ENCODE data around the gene TCTN1. TPM values are rescaled to one million over a fixed set of nuclear protein-coding genes. Genes with fewer than 3 reads are reported as not detected.
A peak's percentile ranks its signal among the peaks of the same experiment; 100 is the strongest.

TCTN1 gene
- total and polyA plus RNA-seq, 2 of the 13 experiments (the other 11 are each of a cell fraction or from before 2014, with no cell fraction given), result 13.6 to 16.0 TPM

DNA sequence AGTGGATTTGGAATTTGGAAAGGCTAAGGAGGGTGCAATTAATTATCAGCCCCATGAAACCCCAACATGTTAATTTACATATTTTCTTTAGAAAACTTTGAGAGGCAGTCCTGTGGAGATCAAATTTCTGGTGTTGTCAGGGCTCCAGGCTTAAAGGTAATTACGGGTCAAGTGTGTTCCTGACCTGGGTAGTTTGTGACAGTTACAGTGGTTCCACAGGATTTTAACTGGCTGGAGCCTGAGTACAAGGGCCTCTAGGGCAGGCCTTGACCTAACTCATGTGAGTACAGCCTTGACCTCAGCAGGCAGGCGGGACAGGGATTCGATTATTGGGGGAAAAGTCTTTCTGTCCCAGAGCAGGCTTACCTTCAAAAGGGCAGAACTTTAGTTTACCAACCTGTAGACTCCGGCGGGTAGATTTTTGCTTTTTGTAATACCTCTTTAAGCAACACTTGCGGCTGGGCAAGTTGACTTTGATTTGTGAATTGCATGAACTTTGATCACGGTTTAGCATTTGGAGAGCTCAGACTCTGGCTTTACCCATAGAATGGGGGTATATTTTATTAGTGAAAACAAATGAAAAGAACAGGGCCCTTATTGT lies 22.4 kb upstream of the TCTN1 start (continued):
- TF ChIP-seq ZFP37 (CRISPR knock-in tag; IDR thresholded peaks at IDR 0.05; ENCODE audit: borderline replicate concordance), result no peak
- TF ChIP-seq, protein P1, sequence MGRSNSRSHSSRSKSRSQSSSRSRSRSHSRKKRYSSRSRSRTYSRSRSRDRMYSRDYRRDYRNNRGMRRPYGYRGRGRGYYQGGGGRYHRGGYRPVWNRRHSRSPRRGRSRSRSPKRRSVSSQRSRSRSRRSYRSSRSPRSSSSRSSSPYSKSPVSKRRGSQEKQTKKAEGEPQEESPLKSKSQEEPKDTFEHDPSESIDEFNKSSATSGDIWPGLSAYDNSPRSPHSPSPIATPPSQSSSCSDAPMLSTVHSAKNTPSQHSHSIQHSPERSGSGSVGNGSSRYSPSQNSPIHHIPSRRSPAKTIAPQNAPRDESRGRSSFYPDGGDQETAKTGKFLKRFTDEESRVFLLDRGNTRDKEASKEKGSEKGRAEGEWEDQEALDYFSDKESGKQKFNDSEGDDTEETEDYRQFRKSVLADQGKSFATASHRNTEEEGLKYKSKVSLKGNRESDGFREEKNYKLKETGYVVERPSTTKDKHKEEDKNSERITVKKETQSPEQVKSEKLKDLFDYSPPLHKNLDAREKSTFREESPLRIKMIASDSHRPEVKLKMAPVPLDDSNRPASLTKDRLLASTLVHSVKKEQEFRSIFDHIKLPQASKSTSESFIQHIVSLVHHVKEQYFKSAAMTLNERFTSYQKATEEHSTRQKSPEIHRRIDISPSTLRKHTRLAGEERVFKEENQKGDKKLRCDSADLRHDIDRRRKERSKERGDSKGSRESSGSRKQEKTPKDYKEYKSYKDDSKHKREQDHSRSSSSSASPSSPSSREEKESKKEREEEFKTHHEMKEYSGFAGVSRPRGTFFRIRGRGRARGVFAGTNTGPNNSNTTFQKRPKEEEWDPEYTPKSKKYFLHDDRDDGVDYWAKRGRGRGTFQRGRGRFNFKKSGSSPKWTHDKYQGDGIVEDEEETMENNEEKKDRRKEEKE (IDR thresholded peaks at IDR 0.05), result no peak

DNA sequence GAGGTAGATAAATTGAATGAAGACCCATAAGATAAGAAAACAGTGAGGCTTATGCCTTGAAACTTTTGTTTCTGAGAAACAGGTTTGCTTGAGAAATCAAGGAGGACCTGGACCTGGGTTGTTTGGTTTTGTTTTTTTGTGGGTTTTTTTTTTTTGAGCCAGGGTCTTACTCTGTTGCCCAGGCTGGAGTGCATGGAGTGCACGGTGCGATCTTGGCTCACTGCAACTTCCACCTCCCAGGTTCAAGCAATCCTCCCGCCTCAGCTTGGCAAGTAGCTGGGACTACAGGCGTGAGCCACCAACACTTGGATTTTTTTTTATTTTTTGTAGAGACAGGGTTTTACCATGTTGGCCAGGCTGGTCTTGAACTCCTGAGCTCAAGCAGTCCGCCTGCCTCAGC lies 21.9 kb upstream of the TCTN1 start:
- H3K27me3 ChIP-seq (ENCODE audit: control insufficient read depth in 1 of 2, insufficient read depth in 2 of 2, low read length in 2 of 2), result no peaks in the 10 kb centered on the region
- TF ChIP-seq KAT7 (CRISPR knock-in tag; IDR thresholded peaks at IDR 0.05; ENCODE audit: borderline replicate concordance), result no peak
- TF ChIP-seq SOX13 (IDR thresholded peaks at IDR 0.05), result no peak
- no peak for TF ChIP-seq SOX13 (CRISPR knock-in tag; conservative IDR thresholded peaks at IDR 0.05 in 1 of 2, IDR thresholded peaks at IDR 0.05 in 1 of 2)
- TF ChIP-seq MYC (CRISPR knock-in tag; IDR thresholded peaks at IDR 0.05; ENCODE audit: borderline replicate concordance), result no peak
- peak; percentile 5 for TF ChIP-seq ZEB1 (IDR thresholded peaks at IDR 0.05; ENCODE audit: insufficient replicate concordance, low read depth)
- TF ChIP-seq, protein P2, sequence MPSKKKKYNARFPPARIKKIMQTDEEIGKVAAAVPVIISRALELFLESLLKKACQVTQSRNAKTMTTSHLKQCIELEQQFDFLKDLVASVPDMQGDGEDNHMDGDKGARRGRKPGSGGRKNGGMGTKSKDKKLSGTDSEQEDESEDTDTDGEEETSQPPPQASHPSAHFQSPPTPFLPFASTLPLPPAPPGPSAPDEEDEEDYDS (CRISPR knock-in tag; IDR thresholded peaks at IDR 0.05), result no peak
- no peak for TF ChIP-seq ZNF329 (CRISPR knock-in tag; IDR thresholded peaks at IDR 0.05; ENCODE audit: low read depth)
- TF ChIP-seq ZNF121 (CRISPR knock-in tag; IDR thresholded peaks at IDR 0.05), result peak; percentile 92
- TF ChIP-seq MTA1 (CRISPR knock-in tag; IDR thresholded peaks at IDR 0.05; ENCODE audit: borderline replicate concordance), result 0 out of 2 replicates have a peak, but pooled peaks have one; percentile 13
- TF ChIP-seq, protein P3, sequence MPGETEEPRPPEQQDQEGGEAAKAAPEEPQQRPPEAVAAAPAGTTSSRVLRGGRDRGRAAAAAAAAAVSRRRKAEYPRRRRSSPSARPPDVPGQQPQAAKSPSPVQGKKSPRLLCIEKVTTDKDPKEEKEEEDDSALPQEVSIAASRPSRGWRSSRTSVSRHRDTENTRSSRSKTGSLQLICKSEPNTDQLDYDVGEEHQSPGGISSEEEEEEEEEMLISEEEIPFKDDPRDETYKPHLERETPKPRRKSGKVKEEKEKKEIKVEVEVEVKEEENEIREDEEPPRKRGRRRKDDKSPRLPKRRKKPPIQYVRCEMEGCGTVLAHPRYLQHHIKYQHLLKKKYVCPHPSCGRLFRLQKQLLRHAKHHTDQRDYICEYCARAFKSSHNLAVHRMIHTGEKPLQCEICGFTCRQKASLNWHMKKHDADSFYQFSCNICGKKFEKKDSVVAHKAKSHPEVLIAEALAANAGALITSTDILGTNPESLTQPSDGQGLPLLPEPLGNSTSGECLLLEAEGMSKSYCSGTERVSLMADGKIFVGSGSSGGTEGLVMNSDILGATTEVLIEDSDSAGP (CRISPR knock-in tag; IDR thresholded peaks at IDR 0.05; ENCODE audit: borderline replicate concordance), result 0 out of 2 replicates have a peak, but pooled peaks have one; percentile 1
- CTCF ChIA-PET (ENCODE audit: low intra/inter-chr PET ratio, low total read pairs), result no interaction called here
- H3K9ac ChIP-seq (ENCODE audit: insufficient read depth, low read depth, low read length), result no peak overlapping the region
- no peaks in the 10 kb centered on the region for H4K20me1 ChIP-seq (ENCODE audit: insufficient read depth, low read length)
- ATAC-seq, result peak; percentile 50
- no peak for DNase-seq (ENCODE audit: low spot score)
- H3K4me1 ChIP-seq (ENCODE audit: insufficient read depth, low read length), result peaks cover 34% of the 10 kb centered on the region
- no TSS peak for BruUV-seq (replicated peaks)
- H3K4me3 ChIP-seq (replicated peaks in 1 of 3; ENCODE audit: insufficient read depth in 1 of 3, low read depth in 2 of 3, low read length in 3 of 3), result peak overlapping the region in 2 of 3 experiments; percentile 40 to 52; a peak in 3 of 6 replicates
- no peaks in the 10 kb centered on the region for H3K79me2 ChIP-seq (ENCODE audit: insufficient read depth, low read length)
- H3K9me3 ChIP-seq (ENCODE audit: low read length), result no peaks in the 10 kb centered on the region
- intact Hi-C loops (cut with micrococcal nuclease; ENCODE audit: unreplicated experiment), result no loop called here
- no peaks in the 10 kb centered on the region for H3K36me3 ChIP-seq (replicated peaks in 1 of 2; ENCODE audit: control insufficient read depth in 1 of 2, insufficient read depth in 2 of 2, low read length in 2 of 2)
- POLR2A ChIA-PET, result interaction anchor here (0.8 to 2.8 kb wide), 6 partner anchors 8 to 142 kb away, joined by 3 to 15 read pairs (median 5); partner anchors contain the start of genes ARPC3, FAM216A and GPN3
- H2AFZ ChIP-seq (ENCODE audit: low read length), result no peak overlapping the region
- WGBS (ENCODE audit: low lambda C conversion rate), result 18% methylated on average over 5 of the region's 5 CpGs
- H3K4me2 ChIP-seq (ENCODE audit: low read depth, low read length), result peak overlapping the region; percentile 76
- in situ Hi-C loops (cut with HindIII; ENCODE audit: extremely low pct_ligation_motif_present, low pct_unique_long_range_greater_than_20kb), result loop anchor here (5.0 to 25.0 kb wide), 2 partner anchors 35 to 480 kb away; partner anchors contain the start of gene IFT81
- FAIRE-seq, result no peak
- H3K27ac ChIP-seq (ENCODE audit: extremely low read length, insufficient read depth, low read length), result peak overlapping the region; percentile 80
